Measurements from ENCODE around the gene SGCE. TPM values are rescaled to one million over a fixed set of nuclear protein-coding genes. Genes with fewer than 3 reads are reported as not detected.

SGCE gene
- total RNA-seq, 1 experiment from 2014 or later: 56.2 TPM

DNA sequence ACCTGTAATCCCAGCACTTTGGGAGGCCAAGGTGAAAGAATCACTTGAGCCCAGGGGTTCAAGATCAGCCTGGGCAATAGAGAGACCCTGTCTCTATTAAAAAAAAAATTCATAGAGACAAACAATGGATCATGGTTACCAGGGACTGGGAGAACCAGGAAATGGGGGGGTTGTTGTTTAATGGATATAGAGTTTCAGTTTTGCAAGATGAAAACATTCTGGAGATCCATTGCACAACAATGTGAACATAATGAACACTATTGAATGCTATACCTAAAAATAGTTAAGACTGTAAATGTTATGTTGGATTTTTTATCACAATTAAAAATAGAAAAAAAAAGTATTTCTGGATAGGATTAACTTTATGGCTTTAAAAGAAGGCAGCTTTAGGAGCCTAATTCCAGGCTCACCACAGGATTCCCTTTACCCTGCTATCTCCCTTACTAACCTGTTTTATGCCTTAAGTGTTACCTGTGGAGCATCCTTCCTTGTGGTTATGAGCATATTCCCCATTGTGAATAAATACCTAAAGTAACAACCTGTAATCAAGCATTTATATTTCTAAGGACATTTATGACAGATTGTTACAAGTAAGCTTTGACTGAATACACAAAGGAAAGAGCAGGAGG is 45.1 kb upstream of the SGCE start:
- intact Hi-C loops (cut with micrococcal nuclease; ENCODE audit: unreplicated experiment): no loop called here
- no peaks in the 10 kb centered on the region for H3K4me1 Mint-ChIP-seq (ENCODE audit: low read depth, unreplicated experiment)
- H3K4me3 Mint-ChIP-seq (ENCODE audit: unreplicated experiment): no peak overlapping the region
- H3K9me3 Mint-ChIP-seq (ENCODE audit: unreplicated experiment): no peaks in the 10 kb centered on the region
- H3K27me3 ChIP-seq (replicated peaks; ENCODE audit: control insufficient read depth, insufficient read depth, low read length): no peaks in the 10 kb centered on the region
- ChIA-PET POLR2A (no interaction called here), CTCF (interaction anchor here (0.5 kb wide), 1 partner anchor 43 kb away, joined by 3 read pairs; no protein-coding TSS in a partner anchor)
- H3K27me3 Mint-ChIP-seq (ENCODE audit: insufficient read depth, unreplicated experiment): no peaks in the 10 kb centered on the region
- peaks cover 17% of the 10 kb centered on the region for H3K4me1 ChIP-seq
- TF ChIP-seq, protein P1, sequence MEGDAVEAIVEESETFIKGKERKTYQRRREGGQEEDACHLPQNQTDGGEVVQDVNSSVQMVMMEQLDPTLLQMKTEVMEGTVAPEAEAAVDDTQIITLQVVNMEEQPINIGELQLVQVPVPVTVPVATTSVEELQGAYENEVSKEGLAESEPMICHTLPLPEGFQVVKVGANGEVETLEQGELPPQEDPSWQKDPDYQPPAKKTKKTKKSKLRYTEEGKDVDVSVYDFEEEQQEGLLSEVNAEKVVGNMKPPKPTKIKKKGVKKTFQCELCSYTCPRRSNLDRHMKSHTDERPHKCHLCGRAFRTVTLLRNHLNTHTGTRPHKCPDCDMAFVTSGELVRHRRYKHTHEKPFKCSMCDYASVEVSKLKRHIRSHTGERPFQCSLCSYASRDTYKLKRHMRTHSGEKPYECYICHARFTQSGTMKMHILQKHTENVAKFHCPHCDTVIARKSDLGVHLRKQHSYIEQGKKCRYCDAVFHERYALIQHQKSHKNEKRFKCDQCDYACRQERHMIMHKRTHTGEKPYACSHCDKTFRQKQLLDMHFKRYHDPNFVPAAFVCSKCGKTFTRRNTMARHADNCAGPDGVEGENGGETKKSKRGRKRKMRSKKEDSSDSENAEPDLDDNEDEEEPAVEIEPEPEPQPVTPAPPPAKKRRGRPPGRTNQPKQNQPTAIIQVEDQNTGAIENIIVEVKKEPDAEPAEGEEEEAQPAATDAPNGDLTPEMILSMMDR (IDR thresholded peaks at IDR 0.05; ENCODE audit: insufficient read depth in 1 of 2, low read depth in 1 of 2, low read length in 1 of 2, severe bottlenecking in 1 of 2, unreplicated experiment in 1 of 2): no peak
- H3K36me3 Mint-ChIP-seq (ENCODE audit: insufficient read depth, unreplicated experiment): no peaks in the 10 kb centered on the region
- DNase-seq: no peak
- BruUV-seq (replicated peaks): no TSS peak
- peak overlapping the region; percentile 47 for H3K27ac Mint-ChIP-seq (ENCODE audit: unreplicated experiment)
- H3K36me3 ChIP-seq (ENCODE audit: control insufficient read depth, insufficient read depth, low read length): no peaks in the 10 kb centered on the region
- no peak overlapping the region for H3K4me3 ChIP-seq (ENCODE audit: low read depth, low read length)
- no peaks in the 10 kb centered on the region for H3K9me3 ChIP-seq

GRCh38 chr7:94698275-94698674 is 42.3 kb upstream of the SGCE start:
- Histone ChIP-seq H3K4me1 (peaks cover 17% of the 10 kb centered on the region), H3K36me3 (ENCODE audit: control insufficient read depth, insufficient read depth, low read length) (no peaks in the 10 kb centered on the region), H3K9me3 (no peaks in the 10 kb centered on the region), H3K4me3 (ENCODE audit: low read depth, low read length) (no peak overlapping the region), H3K27me3 (replicated peaks; ENCODE audit: control insufficient read depth, insufficient read depth, low read length) (no peaks in the 10 kb centered on the region)
- Mint-ChIP-seq H3K4me1 (ENCODE audit: low read depth, unreplicated experiment) (no peaks in the 10 kb centered on the region), H3K36me3 (ENCODE audit: insufficient read depth, unreplicated experiment) (no peaks in the 10 kb centered on the region), H3K9me3 (ENCODE audit: unreplicated experiment) (no peaks in the 10 kb centered on the region), H3K27me3 (ENCODE audit: insufficient read depth, unreplicated experiment) (no peaks in the 10 kb centered on the region), H3K27ac (ENCODE audit: unreplicated experiment) (no peak overlapping the region), H3K4me3 (ENCODE audit: unreplicated experiment) (no peak overlapping the region)
- no peak for DNase-seq
- no TSS peak for BruUV-seq (replicated peaks)
- ChIA-PET POLR2A (no interaction called here), CTCF (interaction anchor here (0.7 kb wide), 1 partner anchor 1076 kb away, joined by 3 read pairs; no protein-coding TSS in a partner anchor)
- TF ChIP-seq, protein P1 (IDR thresholded peaks at IDR 0.05; ENCODE audit: insufficient read depth in 1 of 2, low read depth in 1 of 2, low read length in 1 of 2, severe bottlenecking in 1 of 2, unreplicated experiment in 1 of 2): no peak
- intact Hi-C loops (cut with micrococcal nuclease; ENCODE audit: unreplicated experiment): no loop called here

DNA sequence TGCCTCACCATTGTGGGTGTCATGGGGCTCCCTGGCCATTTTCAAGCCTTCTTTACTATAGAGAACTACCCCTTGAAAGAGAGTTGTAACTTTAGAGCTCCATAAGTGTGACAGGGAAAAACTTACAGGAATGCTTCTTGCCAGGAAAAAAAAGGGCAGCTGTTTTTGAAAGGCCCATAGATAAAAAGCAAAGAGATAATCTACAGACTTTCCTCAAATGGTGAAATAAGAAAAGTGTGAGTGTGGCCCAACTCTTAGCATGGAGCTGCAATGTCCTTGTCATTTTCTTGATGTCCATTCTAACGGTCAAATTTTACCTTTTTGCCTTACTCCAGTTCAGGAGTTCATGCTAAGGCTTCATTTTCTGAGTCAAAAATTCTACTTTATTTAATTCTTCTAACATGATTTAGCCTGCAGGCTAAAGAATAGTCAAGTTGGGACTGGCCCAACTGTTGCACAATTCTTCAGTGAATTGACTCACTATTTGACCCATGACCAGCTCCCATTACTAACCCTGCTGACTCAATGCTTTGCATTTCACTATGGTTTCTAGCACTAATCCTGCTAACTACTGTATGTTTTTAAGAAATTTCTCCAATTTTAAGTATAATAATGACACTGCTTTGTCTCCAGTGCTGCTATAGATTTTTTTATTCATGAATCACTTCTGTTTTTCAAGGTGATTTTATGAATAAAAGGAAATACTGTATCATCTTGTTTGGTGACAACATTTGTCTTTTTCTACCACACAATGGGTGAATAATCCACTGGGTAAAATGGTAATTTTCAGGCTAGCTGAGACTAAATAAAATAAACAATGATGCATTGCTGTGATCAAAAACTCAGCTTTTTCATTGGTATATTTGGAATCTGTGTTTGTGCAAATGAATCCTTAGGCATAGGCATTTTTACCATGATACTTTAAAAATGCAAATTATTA is 41.4 kb upstream of the SGCE start:
- H3K36me3 Mint-ChIP-seq (ENCODE audit: insufficient read depth, unreplicated experiment): no peaks in the 10 kb centered on the region
- POLR2A ChIA-PET: no interaction called here

More for the DNA sequence above, 41.4 kb upstream of the SGCE start:
- Histone ChIP-seq H3K4me1 (peaks cover 17% of the 10 kb centered on the region), H3K36me3 (ENCODE audit: control insufficient read depth, insufficient read depth, low read length) (no peaks in the 10 kb centered on the region), H3K9me3 (no peaks in the 10 kb centered on the region), H3K27me3 (replicated peaks; ENCODE audit: control insufficient read depth, insufficient read depth, low read length) (no peaks in the 10 kb centered on the region), H3K4me3 (ENCODE audit: low read depth, low read length) (no peak overlapping the region)
- H3K4me1 Mint-ChIP-seq (ENCODE audit: low read depth, unreplicated experiment): no peaks in the 10 kb centered on the region
- no TSS peak for BruUV-seq (replicated peaks)
- TF ChIP-seq, protein P1 (IDR thresholded peaks at IDR 0.05; ENCODE audit: insufficient read depth in 1 of 2, low read depth in 1 of 2, low read length in 1 of 2, severe bottlenecking in 1 of 2, unreplicated experiment in 1 of 2): no peak
- intact Hi-C loops (cut with micrococcal nuclease; ENCODE audit: unreplicated experiment): no loop called here
- CTCF ChIA-PET: no interaction called here
- no peaks in the 10 kb centered on the region for H3K9me3 Mint-ChIP-seq (ENCODE audit: unreplicated experiment)
- H3K27me3 Mint-ChIP-seq (ENCODE audit: insufficient read depth, unreplicated experiment): no peaks in the 10 kb centered on the region
- peak in 1 of 2 experiments; percentile 35 for DNase-seq
- no peak overlapping the region for H3K4me3 Mint-ChIP-seq (ENCODE audit: unreplicated experiment)
- no peak overlapping the region for H3K27ac Mint-ChIP-seq (ENCODE audit: unreplicated experiment)
